Measurements from ENCODE around the gene SIL1. TPM values are rescaled to one million over a fixed set of nuclear protein-coding genes. Genes with fewer than 3 reads are reported as not detected.

The SIL1 gene
- total RNA-seq, 1 donor from 2014 or later = 35.6 TPM

DNA sequence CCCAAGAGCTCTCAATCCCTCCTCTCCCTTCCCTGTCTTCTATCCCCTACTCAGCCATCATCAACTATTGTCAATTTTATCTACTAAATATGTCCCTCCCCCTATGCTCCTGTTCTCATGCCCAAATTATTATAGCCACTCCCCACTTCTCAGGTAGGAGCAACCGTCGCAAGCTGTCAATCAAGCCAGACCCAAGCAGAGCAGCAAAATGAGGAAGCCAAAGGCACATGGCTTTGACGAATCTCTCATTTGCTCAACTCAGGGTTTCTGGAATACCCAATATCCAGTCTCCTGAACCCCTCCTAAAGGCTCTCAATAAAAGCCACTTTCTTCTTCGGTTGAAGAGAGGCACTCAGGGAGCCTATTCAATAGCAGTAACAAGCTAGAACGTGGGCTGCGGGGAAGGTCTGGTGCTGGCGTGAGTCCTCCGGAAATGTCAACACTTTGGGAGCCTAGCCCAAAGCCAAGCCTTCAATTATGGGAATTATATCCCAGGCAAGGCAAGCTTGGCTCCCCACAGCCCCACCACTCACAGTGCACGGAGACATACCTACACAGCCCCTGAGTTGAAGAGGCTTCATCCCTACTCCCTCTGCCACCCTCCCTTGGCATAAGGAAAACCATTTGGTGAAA, 47.7 kb downstream of the SIL1 start:
- intact Hi-C loops (cut with DNase I) = no loop called here

DNA sequence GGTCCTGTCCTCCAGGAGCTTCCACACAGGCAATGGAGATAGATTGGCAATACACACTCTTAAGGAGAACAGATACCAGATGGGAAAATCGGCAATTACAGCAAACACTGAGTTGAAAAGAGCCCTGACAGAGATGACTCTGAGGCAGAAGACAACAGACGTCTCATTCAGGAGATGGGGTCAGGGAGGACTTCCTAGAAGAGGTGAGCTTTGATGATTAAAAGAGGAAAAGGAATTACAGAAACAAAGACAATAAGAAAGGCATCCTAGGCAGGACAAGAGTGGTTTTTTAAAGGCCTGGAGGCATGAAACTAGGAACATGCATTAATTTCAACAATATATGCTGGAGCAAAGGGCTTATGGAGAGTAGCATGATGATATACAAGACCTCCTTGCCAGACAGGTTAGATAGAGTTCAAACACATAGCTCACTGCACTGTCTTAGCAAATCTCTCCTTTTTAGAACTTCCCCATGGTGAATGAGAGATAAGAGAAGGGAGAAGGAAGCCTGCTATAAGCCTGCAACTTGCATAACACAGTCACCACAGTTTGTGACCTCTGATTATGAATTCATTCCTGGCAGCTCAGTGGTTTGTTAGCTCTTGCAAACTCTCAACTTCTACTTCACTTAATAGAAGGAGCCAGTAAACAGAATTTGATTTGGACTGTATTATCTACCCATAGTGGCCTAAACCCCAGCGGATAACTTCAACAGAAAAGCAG, 48.5 kb downstream of the SIL1 start:
- Histone ChIP-seq H3K27me3 (no peaks in the 10 kb centered on the region), H3K4me1 (peaks cover 41% of the 10 kb centered on the region), H3K36me3 (no peaks in the 10 kb centered on the region), H3K27ac (no peak overlapping the region), H3K4me3 (no peak overlapping the region), H3K9me3 (no peaks in the 10 kb centered on the region)
- no peak for TF ChIP-seq POLR2A (IDR thresholded peaks at IDR 0.05)
- TF ChIP-seq POLR2AphosphoS5 (IDR thresholded peaks at IDR 0.05; ENCODE audit: insufficient read depth in 1 of 2, low read depth in 1 of 2) = no peak
- TF ChIP-seq CTCF (IDR thresholded peaks at IDR 0.05) = no peak
- intact Hi-C loops (cut with DNase I) = no loop called here
- DNase-seq (ENCODE audit: extremely low spot score in 2 of 2) = no peak

More for the DNA sequence above, 47.7 kb downstream of the SIL1 start:
- H3K4me1 ChIP-seq = peaks cover 41% of the 10 kb centered on the region
- H3K4me3 ChIP-seq = no peak overlapping the region
- no peaks in the 10 kb centered on the region for H3K27me3 ChIP-seq
- TF ChIP-seq POLR2AphosphoS5 (IDR thresholded peaks at IDR 0.05; ENCODE audit: insufficient read depth in 1 of 2, low read depth in 1 of 2) = no peak
- no peak for TF ChIP-seq CTCF (IDR thresholded peaks at IDR 0.05)
- TF ChIP-seq POLR2A (IDR thresholded peaks at IDR 0.05) = no peak
- H3K27ac ChIP-seq = no peak overlapping the region
- H3K9me3 ChIP-seq = no peaks in the 10 kb centered on the region
- no peaks in the 10 kb centered on the region for H3K36me3 ChIP-seq
- no peak for DNase-seq (ENCODE audit: extremely low spot score in 2 of 2)

GRCh38 chr5:139148986-139149385, 49.2 kb downstream of the SIL1 start:
- no peaks in the 10 kb centered on the region for H3K27me3 ChIP-seq
- H3K9me3 ChIP-seq = no peaks in the 10 kb centered on the region
- DNase-seq (ENCODE audit: extremely low spot score in 2 of 2) = no peak
- intact Hi-C loops (cut with DNase I) = no loop called here
- H3K27ac ChIP-seq = peak overlapping the region; percentile 72
- no peak for TF ChIP-seq POLR2A (IDR thresholded peaks at IDR 0.05)
- TF ChIP-seq POLR2AphosphoS5 (IDR thresholded peaks at IDR 0.05; ENCODE audit: insufficient read depth in 1 of 2, low read depth in 1 of 2) = no peak
- TF ChIP-seq CTCF (IDR thresholded peaks at IDR 0.05) = no peak
- no peaks in the 10 kb centered on the region for H3K36me3 ChIP-seq
- H3K4me1 ChIP-seq = peaks cover 41% of the 10 kb centered on the region
- H3K4me3 ChIP-seq = no peak overlapping the region

GRCh38 chr5:139148306-139148705, 49.9 kb downstream of the SIL1 start:
- Histone ChIP-seq H3K27me3 (no peaks in the 10 kb centered on the region), H3K4me3 (no peak overlapping the region), H3K9me3 (no peaks in the 10 kb centered on the region), H3K36me3 (no peaks in the 10 kb centered on the region), H3K27ac (peak overlapping the region; percentile 72), H3K4me1 (peaks cover 41% of the 10 kb centered on the region)
- no peak for DNase-seq (ENCODE audit: extremely low spot score in 2 of 2)
- TF ChIP-seq POLR2A (IDR thresholded peaks at IDR 0.05) = no peak
- TF ChIP-seq CTCF (IDR thresholded peaks at IDR 0.05) = no peak
- no peak for TF ChIP-seq POLR2AphosphoS5 (IDR thresholded peaks at IDR 0.05; ENCODE audit: insufficient read depth in 1 of 2, low read depth in 1 of 2)
- intact Hi-C loops (cut with DNase I) = no loop called here

All from vagina (tissue), 2 donors.